ENCODE data around the gene CAPZA2.
A peak's percentile ranks its signal among the peaks of the same experiment; 100 is the strongest.
"Not testable (repeated sequence)": the region's sequence is repeated elsewhere in the genome, so short reads cannot be mapped to it uniquely, and the experiment has no call there.

The CAPZA2 gene

GRCh38 chr7:116922545-116922944 is 60.2 kb downstream of the CAPZA2 start:
- DNase-seq: no peak

- no peak for DNase-seq
Observed at GRCh38 chr7:116924741-116925140, 62.4 kb downstream of the CAPZA2 start.

- no peak for DNase-seq
Observed at GRCh38 chr7:116929021-116929420, 66.6 kb downstream of the CAPZA2 start.

- peak; percentile 21 to 79 (median 64) for DNase-seq
Observed at GRCh38 chr7:116929914-116930913, 67.8 kb downstream of the CAPZA2 start.

GRCh38 chr7:116932566-116932965 is 70.2 kb downstream of the CAPZA2 start:
- no peak for DNase-seq

GRCh38 chr7:116933465-116933864 is 71.1 kb downstream of the CAPZA2 start:
- no peak for DNase-seq

GRCh38 chr7:116934580-116934979 is 72.2 kb downstream of the CAPZA2 start:
- no peak for DNase-seq

GRCh38 chr7:116936844-116937243 is 74.5 kb downstream of the CAPZA2 start:
- not testable (repeated sequence) for DNase-seq

GRCh38 chr7:116938678-116939077 is 76.3 kb downstream of the CAPZA2 start:
- no peak for DNase-seq

- no peak for DNase-seq
Observed at GRCh38 chr7:116940689-116941370, 78.4 kb downstream of the CAPZA2 start.

- DNase-seq: no peak
Observed at GRCh38 chr7:116942504-116942903, 80.1 kb downstream of the CAPZA2 start.

- no peak for DNase-seq
Observed at GRCh38 chr7:116948934-116949333, 86.5 kb downstream of the CAPZA2 start.

- DNase-seq: no peak
Observed at GRCh38 chr7:116949941-116950801, 87.8 kb downstream of the CAPZA2 start.

GRCh38 chr7:116950889-116951351 is 88.5 kb downstream of the CAPZA2 start:
- DNase-seq: no peak

GRCh38 chr7:116951366-116952292 is 89.2 kb downstream of the CAPZA2 start:
- no peak for DNase-seq

- no peak for DNase-seq
Observed at GRCh38 chr7:116952635-116953371, 90.4 kb downstream of the CAPZA2 start.

GRCh38 chr7:116953372-116953905 is 91.1 kb downstream of the CAPZA2 start, which contains the start of gene ST7:
ST7 (plus strand) TSS chr7:116953501; CDS start chr7:116953541, 40 bp downstream.
- peak; percentile 36 to 73 (median 60) for DNase-seq

GRCh38 chr7:116953906-116954838 is 91.8 kb downstream of the CAPZA2 start:
- peak in 3 of 6 experiments; percentile 26 to 70 (median 44) for DNase-seq

- no peak for DNase-seq
Observed at GRCh38 chr7:116955340-116955739, 93.0 kb downstream of the CAPZA2 start.
